GM12878 (cell line): ENCODE measurements around the gene CYP4F3. TPM values are rescaled to one million over a fixed set of nuclear protein-coding genes. Genes with fewer than 3 reads are reported as not detected.

Experiments
- ATAC-seq: fragments of 200-7000 bp; cut with Tn5 transposase; 3 replicates; pipeline ENCODE4 v1.9.1; 2020; ENCODE audit warnings: mild to moderate bottlenecking, moderate library complexity
- BruUV-seq: library from RNA; stranded (reverse); fragments of 400-500 nt; replicated peaks from 2 replicates; lab custom pipeline; 2021; lab: Mats Ljungman, UMichigan
- CTCF ChIA-PET: fragments of 300-600 bp; sonication (Branson Sonifier 250); formaldehyde crosslinking; extraction: SDS; loops from one replicate; lab custom pipeline; 2021; ENCODE audit warnings: inconsistent platforms; lab: Yijun Ruan, JAX
- POLR2A ChIA-PET: fragments of 350-600 bp; formaldehyde crosslinking; extraction: SDS; loops from one replicate; lab custom pipeline; 2021; ENCODE audit warnings: inconsistent platforms; lab: Charles Lee
- RAD21 ChIA-PET: fragments of 300-600 bp; sonication (Branson Sonifier 250); formaldehyde crosslinking; loops from one replicate; lab custom pipeline; 2023; ENCODE audit warnings: antibody characterized with exemption; ENCODE audit not compliant: unreplicated experiment; lab: Charles Lee
- SMC1A ChIA-PET: fragments of 300-600 bp; sonication (Branson Sonifier 250); formaldehyde crosslinking; loops from one replicate; lab custom pipeline; 2023; ENCODE audit not compliant: unreplicated experiment, uncharacterized antibody; lab: Charles Lee
- DNase-seq: peaks from one replicate; pipeline ENCODE4 v3.0.0-alpha.2; 2011; ENCODE audit warnings: low read depth, low spot score
- FAIRE-seq: peaks from 3 replicates; lab custom pipeline; 2011; peaks lifted over from hg19 to GRCh38; lab: Jason Lieb, UNC
- H2AFZ ChIP-seq: 2 replicates; pipeline ENCODE4 v1.6.0; 2011; ENCODE audit warnings: low read depth, low read length, control low read depth; ENCODE audit not compliant: control insufficient read depth
- H3K27ac ChIP-seq: 2 replicates; pipeline ENCODE4 v1.5.1; 2011; ENCODE audit warnings: control low read depth; ENCODE audit not compliant: control insufficient read depth, insufficient read depth
- H3K27me3 ChIP-seq, 2 experiments: replicated peaks in 1 of 2; 2 replicates each; pipeline versions ENCODE4 v1.6.0 to v1.6.1; 2011; ENCODE audit warnings: low read length in 1 of 2; ENCODE audit not compliant: control insufficient read depth in 2 of 2, insufficient read depth in 2 of 2
- H3K36me3 ChIP-seq, 2 experiments: 2 replicates each; pipeline ENCODE4 v1.5.1; 2011; ENCODE audit warnings: low read length in 1 of 2; ENCODE audit not compliant: control insufficient read depth in 2 of 2, insufficient read depth in 2 of 2
- H3K4me1 ChIP-seq: 2 replicates; pipeline ENCODE4 v1.6.1; 2011; ENCODE audit warnings: mild to moderate bottlenecking, low read length, moderate library complexity, mixed read lengths; ENCODE audit not compliant: control insufficient read depth, insufficient read depth
- H3K4me2 ChIP-seq: 2 replicates; pipeline ENCODE4 v1.6.0; 2011; ENCODE audit warnings: control low read depth; ENCODE audit not compliant: control insufficient read depth, insufficient read depth
- H3K4me3 ChIP-seq: fragments of 200-600 bp; sonication (generic); 2 replicates; pipeline ENCODE4 v1.5.1; 2016
- H3K79me2 ChIP-seq: 2 replicates; pipeline ENCODE4 v1.6.0; 2011; ENCODE audit warnings: low read length; ENCODE audit not compliant: control insufficient read depth, insufficient read depth
- H3K9ac ChIP-seq: 2 replicates; pipeline ENCODE4 v1.8.0; 2011; ENCODE audit warnings: low read length, control low read depth, mixed read lengths; ENCODE audit not compliant: control insufficient read depth, insufficient read depth
- H3K9me3 ChIP-seq: replicated peaks from 3 replicates; pipeline ENCODE4 v1.5.1; 2011; ENCODE audit warnings: mild to moderate bottlenecking, low read length; ENCODE audit not compliant: control insufficient read depth, insufficient read depth
- H4K20me1 ChIP-seq: 2 replicates; pipeline ENCODE4 v1.6.0; 2011; ENCODE audit not compliant: control insufficient read depth, insufficient read depth
- CBFB ChIP-seq: IDR thresholded peaks from 2 replicates; pipeline ENCODE4 v1.6.1; 2016; ENCODE audit warnings: antibody characterized with exemption, low read depth
- CEBPZ ChIP-seq: fragments of 150-350 bp; IDR thresholded peaks from 2 replicates; pipeline ENCODE4 v1.6.1; 2016; ENCODE audit warnings: low read depth, low read length
- CHD1 ChIP-seq: IDR thresholded peaks from 2 replicates; pipeline ENCODE4 v1.6.1; 2012; ENCODE audit warnings: low read depth, low read length, improper control_type of control experiment
- CTCF ChIP-seq, 3 experiments: IDR thresholded peaks in 2 of 3; conservative IDR thresholded peaks in 1 of 3; 2 replicates each; pipeline ENCODE4 v1.5.1; 2011; ENCODE audit warnings: low read depth in 3 of 3, low read length in 3 of 3, mild to moderate bottlenecking in 3 of 3, control low read depth in 2 of 3, moderate library complexity in 2 of 3, inconsistent platforms in 1 of 3, mixed read lengths in 1 of 3; ENCODE audit not compliant: control insufficient read depth in 2 of 3, insufficient read depth in 1 of 3; ENCODE audit errors: extremely low read depth in 1 of 3
- E4F1 ChIP-seq: fragments of 450-650 bp; IDR thresholded peaks from 2 replicates; pipeline ENCODE4 v1.6.1; 2018; ENCODE audit warnings: borderline replicate concordance, mild to moderate bottlenecking; ENCODE audit not compliant: partially characterized antibody
- GABPA ChIP-seq: IDR thresholded peaks from 2 replicates; pipeline ENCODE4 v1.6.1; 2014; ENCODE audit warnings: antibody characterized with exemption, low read depth, mild to moderate bottlenecking, inconsistent platforms
- HCFC1 ChIP-seq: fragments of 150-350 bp; IDR thresholded peaks from 2 replicates; pipeline ENCODE4 v1.6.1; 2014; ENCODE audit warnings: low read length
- NR2F1 ChIP-seq: fragments of 450-650 bp; conservative IDR thresholded peaks from 2 replicates; pipeline ENCODE4 v1.6.1; 2017; ENCODE audit warnings: mild to moderate bottlenecking
- SUPT20H ChIP-seq: IDR thresholded peaks from 2 replicates; pipeline ENCODE4 v1.6.1; 2011; ENCODE audit warnings: low read depth, mild to moderate bottlenecking, low read length, moderate library complexity, borderline replicate concordance; ENCODE audit not compliant: control insufficient read depth
- ZBTB40 ChIP-seq: fragments of 450-650 bp; IDR thresholded peaks from 2 replicates; pipeline ENCODE4 v1.6.1; 2016; ENCODE audit warnings: mild to moderate bottlenecking, moderate library complexity, borderline replicate concordance
- WGBS: methylation state at CpG from one replicate; pipeline ENCODE4 v1.1.6; 2016; ENCODE audit warnings: low lambda C conversion rate; ENCODE audit not compliant: insufficient replicate concordance, insufficient coverage; ENCODE audit errors: missing lambda C conversion rate; 5-methylcytosine and 5-hydroxymethylcytosine counted together
- in situ Hi-C: fragments of 300-500 bp; cut with MboI; formaldehyde crosslinking; loops from 9 replicates; pipeline ENCODE4 v1.14.3; 2018; ENCODE audit warnings: mixed read lengths
- intact Hi-C: fragments of 100-400 bp; cut with micrococcal nuclease; formaldehyde crosslinking; loops from one replicate; pipeline ENCODE4 v1.14.2; 2022; ENCODE audit not compliant: unreplicated experiment
- polyA plus RNA-seq, 11 experiments: library from polyadenylated mRNA; depleted of rRNA in 4 of 11; unstranded in 6 of 11; stranded (reverse) in 5 of 11; fragments of >200 nt; fragmentation: Nextera tagmentation in 4 of 11; fragmentation: Illumina TruSeq in 1 of 11; extraction: Ambion mirVana in 4 of 11; extraction: Trizol in 1 of 11; gene quantifications; 1 replicate in 1 of 11; 2 replicates in 10 of 11; pipeline versions ENCODE4 v1.2.1 to v1.2.3, GENCODE V29; 2011 to 2016; ENCODE audit warnings: inconsistent platforms in 2 of 11, missing spikeins in 2 of 11, low read depth in 1 of 11
- total RNA-seq, 4 experiments: library from RNA; depleted of rRNA in 3 of 4; stranded (reverse); fragments of >200 nt in 3 of 4; fragmentation: Illumina TruSeq in 1 of 4; extraction: Trizol in 1 of 4; gene quantifications; 2 replicates each; pipeline versions ENCODE4 v1.2.1 to v1.2.3, GENCODE V29; 2013 to 2021

Gene CYP4F3
- total and polyA plus RNA-seq, 10 of the 15 experiments (the other 5 are each of a cell fraction or from before 2014, with no cell fraction given): 0.08 to 4.7 (median 1.2) TPM

GRCh38 chr19:15663247-15663646 lies 22.6 kb downstream of the CYP4F3 start:
- Histone ChIP-seq H3K9ac (no peak overlapping the region), H3K79me2 (no peaks in the 10 kb centered on the region), H3K4me3 (no peak overlapping the region), H3K4me2 (no peak overlapping the region), H2AFZ (no peak overlapping the region), H4K20me1 (no peaks in the 10 kb centered on the region), H3K27ac (no peak overlapping the region), H3K4me1 (no peaks in the 10 kb centered on the region), H3K36me3 (no peaks in the 10 kb centered on the region), H3K27me3 (no peaks in the 10 kb centered on the region), H3K9me3 (no peaks in the 10 kb centered on the region)
- FAIRE-seq: no peak
- ChIA-PET POLR2A (no interaction called here), CTCF (no interaction called here), SMC1A (no interaction called here), RAD21 (no interaction called here)
- no TSS peak for BruUV-seq
- in situ Hi-C loops: no loop called here
- WGBS: 68% methylated on average over 4 of the region's 4 CpGs
- ATAC-seq: no peak
- DNase-seq: no peak
- intact Hi-C loops: no loop called here
- TF ChIP-seq CHD1: no peak
- no peak for TF ChIP-seq CTCF (IDR thresholded peaks at IDR 0.05 in 2 of 3, conservative IDR thresholded peaks at IDR 0.05 in 1 of 3; ENCODE audit: control insufficient read depth in 2 of 3, extremely low read depth in 1 of 3, insufficient read depth in 1 of 3, low read depth in 3 of 3, low read length in 3 of 3)
- TF ChIP-seq ZBTB40: no peak
- TF ChIP-seq CBFB: no peak
- TF ChIP-seq GABPA: no peak
- TF ChIP-seq HCFC1: no peak
- TF ChIP-seq SUPT20H: no peak
- no peak for TF ChIP-seq CEBPZ
- TF ChIP-seq E4F1: no peak
- TF ChIP-seq NR2F1: no peak
